ENCODE results near the gene BTBD2.

BTBD2 gene

DNA sequence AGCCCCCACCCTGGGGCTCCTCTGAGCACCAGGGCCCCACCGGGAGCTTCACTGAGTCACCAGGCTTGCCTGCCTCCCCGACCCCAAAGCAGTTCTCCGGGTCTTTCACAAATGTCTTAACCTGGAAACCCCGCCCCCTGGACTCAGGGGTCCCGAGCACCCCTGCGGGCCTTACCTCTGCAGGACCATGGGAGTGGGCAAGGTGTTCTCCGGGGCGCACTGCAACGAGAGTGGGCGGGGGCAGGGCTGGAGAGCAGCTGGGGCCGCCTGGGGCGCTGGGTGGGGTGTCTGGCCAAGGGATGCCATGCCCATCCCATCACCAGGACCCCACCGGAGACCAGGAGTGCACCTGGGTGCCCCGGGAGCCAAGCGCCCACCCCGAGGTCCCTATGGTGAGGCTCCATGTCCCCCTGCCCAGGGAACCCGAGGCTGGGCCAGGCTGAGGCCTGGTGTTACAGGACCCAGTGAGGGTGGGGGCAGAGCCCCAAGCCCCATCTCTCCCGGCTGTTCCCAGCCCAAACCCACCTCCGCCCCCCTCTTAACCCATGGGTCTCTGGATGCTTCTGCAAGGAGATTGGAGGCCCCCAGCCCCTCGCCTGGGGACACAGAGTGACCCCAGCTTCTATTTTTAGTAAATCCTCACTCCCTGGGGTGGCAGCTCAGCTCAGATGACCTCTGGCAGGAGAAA lies 24.6 kb upstream of the BTBD2 start:
- TF ChIP-seq POLR2AphosphoS5 (IDR thresholded peaks at IDR 0.05; ENCODE audit: low read depth, low read length) = no peak; the same call in 1 of the 2 replicates
- TF ChIP-seq, protein P1, sequence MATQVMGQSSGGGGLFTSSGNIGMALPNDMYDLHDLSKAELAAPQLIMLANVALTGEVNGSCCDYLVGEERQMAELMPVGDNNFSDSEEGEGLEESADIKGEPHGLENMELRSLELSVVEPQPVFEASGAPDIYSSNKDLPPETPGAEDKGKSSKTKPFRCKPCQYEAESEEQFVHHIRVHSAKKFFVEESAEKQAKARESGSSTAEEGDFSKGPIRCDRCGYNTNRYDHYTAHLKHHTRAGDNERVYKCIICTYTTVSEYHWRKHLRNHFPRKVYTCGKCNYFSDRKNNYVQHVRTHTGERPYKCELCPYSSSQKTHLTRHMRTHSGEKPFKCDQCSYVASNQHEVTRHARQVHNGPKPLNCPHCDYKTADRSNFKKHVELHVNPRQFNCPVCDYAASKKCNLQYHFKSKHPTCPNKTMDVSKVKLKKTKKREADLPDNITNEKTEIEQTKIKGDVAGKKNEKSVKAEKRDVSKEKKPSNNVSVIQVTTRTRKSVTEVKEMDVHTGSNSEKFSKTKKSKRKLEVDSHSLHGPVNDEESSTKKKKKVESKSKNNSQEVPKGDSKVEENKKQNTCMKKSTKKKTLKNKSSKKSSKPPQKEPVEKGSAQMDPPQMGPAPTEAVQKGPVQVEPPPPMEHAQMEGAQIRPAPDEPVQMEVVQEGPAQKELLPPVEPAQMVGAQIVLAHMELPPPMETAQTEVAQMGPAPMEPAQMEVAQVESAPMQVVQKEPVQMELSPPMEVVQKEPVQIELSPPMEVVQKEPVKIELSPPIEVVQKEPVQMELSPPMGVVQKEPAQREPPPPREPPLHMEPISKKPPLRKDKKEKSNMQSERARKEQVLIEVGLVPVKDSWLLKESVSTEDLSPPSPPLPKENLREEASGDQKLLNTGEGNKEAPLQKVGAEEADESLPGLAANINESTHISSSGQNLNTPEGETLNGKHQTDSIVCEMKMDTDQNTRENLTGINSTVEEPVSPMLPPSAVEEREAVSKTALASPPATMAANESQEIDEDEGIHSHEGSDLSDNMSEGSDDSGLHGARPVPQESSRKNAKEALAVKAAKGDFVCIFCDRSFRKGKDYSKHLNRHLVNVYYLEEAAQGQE (IDR thresholded peaks at IDR 0.05; ENCODE audit: insufficient read depth in 1 of 2, low read depth in 2 of 2, low read length in 2 of 2) = no peak
- no peak for TF ChIP-seq TAF1 (IDR thresholded peaks at IDR 0.05; ENCODE audit: borderline replicate concordance, insufficient read depth, low read length)
- no peak for TF ChIP-seq SIN3A (IDR thresholded peaks at IDR 0.05; ENCODE audit: borderline replicate concordance, insufficient read depth, low read length)
- no peak for TF ChIP-seq FOXP2 (optimal IDR thresholded peaks at IDR 0.05; ENCODE audit: borderline replicate concordance, extremely low read depth, extremely low read length, insufficient read depth)

DNA sequence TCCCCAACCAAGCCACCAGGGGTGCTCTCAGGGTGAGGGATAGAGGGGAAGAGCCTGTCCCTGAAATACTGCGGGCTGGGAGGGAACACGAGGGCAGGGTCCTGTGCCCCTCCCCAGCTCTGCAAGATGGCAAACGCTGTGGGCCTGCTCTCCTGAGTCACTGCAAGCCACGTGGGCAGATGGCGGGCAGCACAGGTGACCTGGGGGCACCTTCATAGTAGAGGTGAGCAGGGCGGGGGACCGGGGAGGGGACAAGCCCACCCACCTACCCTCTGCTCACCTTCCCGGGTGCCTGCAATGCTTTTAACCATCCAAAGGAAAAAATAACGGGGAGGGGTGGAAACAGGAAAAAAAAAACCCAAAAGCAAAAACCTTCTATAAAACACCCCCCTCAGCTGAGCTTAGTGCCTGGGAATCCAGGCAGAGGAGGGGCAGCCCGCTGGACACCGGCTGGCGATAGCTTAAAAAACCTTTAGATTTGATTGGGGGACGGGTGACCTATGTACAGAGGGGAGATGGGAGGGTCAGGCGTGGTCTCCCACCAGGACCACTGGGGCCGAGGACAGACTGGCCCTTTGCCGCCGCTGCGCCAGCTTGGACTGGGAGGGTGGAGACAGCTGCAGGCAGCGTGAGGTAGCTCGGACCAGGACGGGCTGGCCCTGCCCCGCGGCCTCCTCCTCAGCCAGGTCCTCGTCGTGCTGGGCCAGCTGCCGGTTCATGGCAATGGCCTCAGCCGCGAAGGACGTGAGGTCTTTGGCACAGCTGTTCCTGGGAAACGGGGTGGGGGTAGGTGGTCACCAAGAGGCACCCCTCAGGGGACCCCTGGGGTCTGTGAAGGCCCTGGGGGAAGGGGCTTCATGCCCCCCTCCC lies 23.8 kb upstream of the BTBD2 start:
- TF ChIP-seq TAF1 (IDR thresholded peaks at IDR 0.05; ENCODE audit: borderline replicate concordance, insufficient read depth, low read length) (no peak), SIN3A (IDR thresholded peaks at IDR 0.05; ENCODE audit: borderline replicate concordance, insufficient read depth, low read length) (no peak), POLR2AphosphoS5 (IDR thresholded peaks at IDR 0.05; ENCODE audit: low read depth, low read length) (no peak), FOXP2 (optimal IDR thresholded peaks at IDR 0.05; ENCODE audit: borderline replicate concordance, extremely low read depth, extremely low read length, insufficient read depth) (no peak)
- TF ChIP-seq, protein P1 (IDR thresholded peaks at IDR 0.05; ENCODE audit: insufficient read depth in 1 of 2, low read depth in 2 of 2, low read length in 2 of 2) = no peak

DNA sequence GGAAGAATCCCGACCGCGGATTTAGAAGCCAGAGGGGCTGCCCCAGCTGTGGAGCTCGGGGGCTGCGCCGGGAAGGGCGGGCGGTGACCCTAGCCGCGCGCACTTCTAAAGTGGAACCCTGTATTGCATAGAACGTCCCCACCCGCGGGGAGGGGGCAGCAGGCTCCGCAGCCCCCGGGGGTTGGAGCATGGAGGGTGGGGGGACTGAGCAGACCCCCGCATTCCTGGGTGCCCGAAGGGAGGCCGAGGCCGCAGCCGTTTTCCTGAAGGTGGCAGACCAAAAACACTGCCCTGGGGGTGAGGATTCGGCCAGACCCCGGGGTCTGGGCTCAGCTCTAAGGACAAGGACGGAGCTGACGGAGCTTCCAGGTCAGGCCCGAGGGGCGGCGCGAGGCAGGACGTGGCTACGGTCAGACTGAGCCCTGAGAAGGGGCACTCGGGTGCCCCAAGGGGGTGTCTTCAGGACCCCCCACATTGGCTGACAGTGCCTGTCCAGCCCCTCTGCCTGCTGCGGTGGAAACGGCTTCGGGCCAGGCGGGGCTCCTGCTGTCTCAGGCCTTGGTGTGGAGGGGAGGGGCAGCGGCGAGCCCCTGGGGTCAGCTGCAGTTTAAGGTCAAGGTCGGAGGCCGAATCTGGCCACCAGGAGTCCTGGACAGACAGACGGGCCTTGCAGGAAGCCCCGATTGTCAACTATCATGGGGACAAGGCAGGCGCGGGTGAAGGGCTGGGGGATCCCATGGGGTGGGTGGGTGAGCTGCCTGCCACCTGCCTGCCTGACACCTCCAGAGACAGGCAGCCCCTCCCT lies 23.0 kb upstream of the BTBD2 start:
- no peak for TF ChIP-seq FOXP2 (optimal IDR thresholded peaks at IDR 0.05; ENCODE audit: borderline replicate concordance, extremely low read depth, extremely low read length, insufficient read depth)
- no peak for TF ChIP-seq POLR2AphosphoS5 (IDR thresholded peaks at IDR 0.05; ENCODE audit: low read depth, low read length)
- TF ChIP-seq, protein P1 (IDR thresholded peaks at IDR 0.05; ENCODE audit: insufficient read depth in 1 of 2, low read depth in 2 of 2, low read length in 2 of 2) = no peak
- TF ChIP-seq SIN3A (IDR thresholded peaks at IDR 0.05; ENCODE audit: borderline replicate concordance, insufficient read depth, low read length) = no peak
- TF ChIP-seq TAF1 (IDR thresholded peaks at IDR 0.05; ENCODE audit: borderline replicate concordance, insufficient read depth, low read length) = no peak

DNA sequence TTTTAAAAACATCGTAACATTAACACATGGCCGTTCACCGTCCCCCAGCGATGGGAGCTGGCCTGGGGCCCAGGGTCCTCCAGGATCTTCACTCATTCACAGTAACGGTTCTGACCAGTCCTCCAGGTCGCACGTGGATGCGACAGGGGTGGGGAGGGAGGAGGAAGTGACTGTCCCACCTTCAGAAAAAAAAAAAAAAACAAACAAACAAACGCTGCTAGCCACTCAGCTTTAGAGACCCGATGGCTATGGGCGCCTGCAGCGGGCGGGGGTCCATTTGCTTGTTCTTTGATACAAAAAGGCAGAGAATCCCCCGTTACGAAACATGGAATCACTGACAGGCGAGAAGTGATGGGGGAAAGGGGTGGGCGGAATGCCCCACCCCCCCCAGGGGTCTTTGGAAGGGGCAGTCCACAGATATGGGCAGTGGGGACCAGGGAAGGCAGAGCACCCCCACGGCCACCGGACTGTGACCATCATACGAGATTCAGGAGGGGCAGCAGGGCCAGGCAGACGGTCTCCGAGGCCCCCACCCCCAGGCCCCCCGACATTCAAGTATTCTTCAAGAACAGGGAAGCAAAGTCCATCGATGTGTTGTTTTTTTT lies 22.2 kb upstream of the BTBD2 start:
- TF ChIP-seq SIN3A (IDR thresholded peaks at IDR 0.05; ENCODE audit: borderline replicate concordance, insufficient read depth, low read length) (no peak), POLR2AphosphoS5 (IDR thresholded peaks at IDR 0.05; ENCODE audit: low read depth, low read length) (no peak), FOXP2 (optimal IDR thresholded peaks at IDR 0.05; ENCODE audit: borderline replicate concordance, extremely low read depth, extremely low read length, insufficient read depth) (no peak), TAF1 (IDR thresholded peaks at IDR 0.05; ENCODE audit: borderline replicate concordance, insufficient read depth, low read length) (no peak)
- TF ChIP-seq, protein P1 (IDR thresholded peaks at IDR 0.05; ENCODE audit: insufficient read depth in 1 of 2, low read depth in 2 of 2, low read length in 2 of 2) = no peak

Measured in PFSK-1 (cell line).